Activated naive CD4-positive, alpha-beta T cell treated with Interleukin-2 at 50 U/mL for 16 hours (primary cell): Measurements from ENCODE around the gene PKMYT1.
A peak's percentile ranks its signal among the peaks of the same experiment; 100 is the strongest.

ENCODE experiments used
- DNase-seq: peaks from one replicate; pipeline ENCODE4 v3.0.0-alpha.2; 2020

The PKMYT1 gene

DNA sequence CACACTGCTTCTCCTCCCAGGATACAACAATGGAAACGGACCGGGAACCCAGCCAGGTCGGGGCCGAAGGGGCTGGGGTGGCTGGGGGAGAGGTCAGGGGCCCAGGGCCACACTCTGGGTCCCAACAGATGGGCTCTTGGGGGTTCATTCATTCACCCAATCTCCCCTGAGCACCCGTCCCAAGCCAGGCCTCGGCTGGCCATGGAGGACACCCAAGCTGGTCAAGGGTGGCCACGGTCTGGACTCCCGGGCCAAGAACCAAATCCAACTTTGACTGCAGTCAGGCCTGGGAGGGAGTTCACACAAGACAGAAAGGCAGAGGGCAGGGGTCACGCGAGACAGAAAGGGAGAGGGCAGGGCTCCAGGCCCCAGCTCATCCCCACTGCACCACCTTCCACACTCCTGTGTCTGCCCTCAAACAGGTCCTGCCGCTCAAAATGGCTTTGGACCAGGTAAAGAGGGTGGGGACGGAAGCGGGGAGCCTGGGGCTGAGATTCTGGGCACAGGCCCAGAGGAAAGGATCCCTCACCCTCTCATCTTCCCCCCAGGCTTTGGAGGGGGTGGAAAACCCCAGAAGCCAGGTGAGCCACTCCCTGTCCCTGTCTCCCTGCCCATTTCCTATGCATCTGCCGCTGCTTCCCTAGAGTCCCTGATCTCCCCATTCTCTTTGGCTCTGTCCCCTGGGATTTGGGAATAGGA lies 12.3 kb upstream of the PKMYT1 start:
- no peak for DNase-seq

DNA sequence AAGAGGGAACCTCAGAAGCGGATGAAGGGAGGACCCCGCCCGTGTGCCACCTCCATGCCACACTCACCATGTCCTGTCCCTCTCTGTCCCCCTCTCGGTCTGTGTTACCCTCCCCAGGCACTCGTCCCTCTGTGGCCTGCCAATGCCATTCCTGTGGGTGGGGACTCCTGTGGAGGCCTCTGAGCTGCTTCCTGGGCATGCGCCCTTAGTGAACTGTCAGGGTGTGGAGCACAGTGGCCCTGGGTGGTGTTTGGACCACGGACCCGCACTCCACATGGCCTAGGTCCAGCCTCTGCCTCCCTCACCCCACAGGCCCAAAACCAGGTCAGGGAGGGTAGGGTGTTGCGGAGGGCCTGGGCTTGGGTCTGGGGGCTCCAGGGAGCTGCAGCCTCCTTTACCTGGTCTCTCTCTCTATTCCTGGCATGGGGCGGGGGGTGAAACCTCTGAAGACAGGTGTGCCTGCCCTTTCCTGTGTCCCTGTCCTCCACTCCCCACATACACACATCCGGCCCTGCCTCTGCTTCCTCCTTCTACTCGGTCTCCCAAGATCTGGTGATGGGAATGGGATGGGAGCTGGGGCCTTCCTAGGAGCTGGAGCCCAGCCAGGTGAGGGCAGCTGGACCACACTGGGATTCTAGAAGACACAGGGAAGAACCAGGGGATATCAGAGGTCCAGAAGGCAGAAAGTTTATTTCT lies 11.5 kb upstream of the PKMYT1 start:
- DNase-seq: no peak

DNA sequence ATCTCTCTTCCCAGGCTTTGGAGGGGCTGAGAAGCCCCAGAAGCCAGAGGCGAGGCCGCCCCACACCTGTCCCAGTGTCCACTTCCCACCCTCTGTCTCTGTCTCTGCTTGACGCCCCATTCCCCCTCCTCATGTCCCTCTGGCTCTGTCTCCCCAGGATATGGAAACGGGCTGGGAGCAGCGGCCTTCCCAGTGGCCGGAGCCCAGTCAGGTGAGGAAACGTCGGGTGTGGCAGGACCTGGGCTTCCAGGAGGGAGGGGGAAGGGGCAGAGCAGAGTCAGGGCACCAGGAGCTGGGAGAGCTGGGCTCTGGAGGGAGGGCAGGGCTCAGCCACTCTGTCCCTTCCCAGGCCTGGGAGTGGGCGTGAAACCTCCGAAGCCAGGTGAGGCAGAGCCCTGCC lies 10.6 kb upstream of the PKMYT1 start:
- no peak for DNase-seq

DNA sequence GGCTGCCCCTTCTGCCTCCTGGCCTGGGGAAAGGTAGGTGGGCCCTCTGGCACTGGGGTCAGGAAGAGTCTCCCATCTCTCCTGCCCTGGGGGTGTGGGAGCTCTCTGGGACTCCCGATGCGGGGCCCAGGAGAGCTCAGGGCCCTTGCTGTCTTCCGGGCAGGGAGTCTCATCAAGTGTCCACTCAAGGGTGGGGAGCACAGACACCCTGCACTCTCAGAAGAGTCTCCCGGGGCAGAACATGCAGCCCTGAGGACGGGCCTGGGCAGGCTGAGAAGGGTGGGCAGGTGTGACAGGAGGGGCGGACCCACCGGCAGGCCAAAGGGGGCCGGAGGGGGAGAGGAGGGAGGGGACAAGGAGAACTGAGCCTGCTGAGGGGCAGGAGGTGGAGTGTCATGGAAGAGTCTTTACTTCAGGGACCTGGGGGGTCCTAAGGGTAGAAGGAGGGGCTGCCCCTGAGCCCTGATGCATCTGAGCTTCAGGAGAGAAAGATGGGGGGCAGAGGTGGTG lies 8.4 kb upstream of the PKMYT1 start:
- DNase-seq: no peak

DNA sequence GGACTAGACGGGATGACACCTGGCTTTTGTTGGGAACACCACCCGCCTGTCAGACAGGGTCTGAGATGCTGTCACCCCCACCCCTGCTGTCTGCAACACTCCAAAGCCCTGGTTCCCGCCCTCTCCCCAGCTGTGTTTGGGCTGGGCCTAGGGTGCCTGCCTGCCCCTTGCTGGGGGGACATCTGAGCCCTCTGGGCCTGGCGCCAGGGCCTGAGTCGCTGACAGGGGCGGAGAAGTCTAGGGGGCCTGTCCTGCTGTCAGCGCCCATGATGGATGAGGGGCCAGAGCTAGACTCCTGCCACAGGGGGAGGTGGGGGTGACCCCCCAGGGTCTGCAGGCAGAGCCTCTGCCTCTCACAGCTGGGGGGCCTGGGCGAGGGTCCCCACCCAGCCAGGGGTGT lies 7.6 kb upstream of the PKMYT1 start:
- DNase-seq: no peak

DNA sequence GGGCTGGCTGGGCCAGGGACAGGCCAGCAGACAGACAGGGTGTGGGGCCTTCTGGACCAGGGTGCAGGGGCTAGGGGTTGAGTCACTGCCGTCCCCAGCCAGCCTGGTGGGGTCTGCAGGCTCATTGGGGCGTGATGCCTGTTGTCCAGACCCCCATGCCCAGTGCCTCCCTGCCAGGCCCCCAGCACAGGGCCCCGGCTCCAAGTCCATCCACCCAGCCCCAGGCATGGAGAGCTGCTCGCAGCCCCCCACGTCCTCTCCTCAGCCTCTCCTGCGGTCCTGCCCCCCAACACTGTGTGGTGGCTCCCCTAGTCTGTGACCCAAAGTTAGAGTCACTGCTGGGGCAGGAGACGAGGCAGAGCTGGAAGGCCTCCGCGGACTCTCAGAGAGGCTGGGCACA lies 7.0 kb upstream of the PKMYT1 start:
- no peak for DNase-seq

DNA sequence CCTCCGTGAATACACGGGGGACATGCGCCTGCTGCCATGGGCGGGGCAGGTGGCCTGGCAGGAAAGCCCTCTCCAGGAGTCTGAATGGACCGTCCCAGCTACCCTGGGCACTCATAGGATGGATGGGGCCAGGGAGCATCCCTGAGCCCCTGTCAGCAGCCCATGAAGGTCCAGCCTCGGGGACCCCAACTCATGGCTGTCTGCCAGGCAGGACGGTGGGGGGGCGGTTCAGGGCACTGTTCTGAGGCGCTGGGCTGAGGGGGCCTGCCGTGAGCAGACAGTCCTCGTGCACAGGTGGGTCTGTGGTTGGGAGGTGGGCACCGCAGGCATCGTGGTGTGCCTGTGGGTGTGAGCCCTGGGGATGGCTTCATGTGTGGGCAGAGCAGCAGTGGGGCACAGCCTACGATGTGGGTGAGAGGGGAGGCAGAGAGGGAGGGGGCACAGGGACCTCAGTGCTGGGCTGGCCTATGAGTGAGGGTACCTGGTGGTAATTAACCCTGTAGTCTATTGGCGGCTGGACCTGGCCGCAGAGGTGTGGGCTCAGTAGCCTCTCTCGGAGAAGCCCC lies 6.5 kb upstream of the PKMYT1 start:
- DNase-seq: no peak

DNA sequence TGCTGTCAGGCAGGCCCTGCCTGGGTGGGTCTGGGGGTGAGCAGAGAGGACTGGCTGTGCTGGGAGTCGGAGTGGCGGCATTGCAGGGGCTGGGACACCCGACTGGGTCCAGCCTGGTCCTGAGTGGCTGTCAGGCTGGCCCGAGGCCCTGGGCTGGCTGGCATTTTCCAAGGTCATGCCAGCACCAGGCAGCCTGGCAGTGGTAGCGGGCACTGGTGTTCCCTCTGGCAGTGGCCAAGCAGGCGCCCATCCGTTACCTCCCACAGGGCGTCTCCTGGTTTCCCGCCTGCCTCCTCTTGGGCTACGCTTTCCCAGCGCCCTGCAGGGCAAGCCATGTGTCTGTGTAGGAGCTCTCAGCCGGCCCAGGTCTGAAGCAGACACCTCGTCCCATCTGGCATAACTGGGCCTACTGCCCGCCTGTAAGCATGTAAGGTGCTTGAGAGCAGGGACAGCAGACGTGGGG lies 5.7 kb upstream of the PKMYT1 start:
- no peak for DNase-seq

DNA sequence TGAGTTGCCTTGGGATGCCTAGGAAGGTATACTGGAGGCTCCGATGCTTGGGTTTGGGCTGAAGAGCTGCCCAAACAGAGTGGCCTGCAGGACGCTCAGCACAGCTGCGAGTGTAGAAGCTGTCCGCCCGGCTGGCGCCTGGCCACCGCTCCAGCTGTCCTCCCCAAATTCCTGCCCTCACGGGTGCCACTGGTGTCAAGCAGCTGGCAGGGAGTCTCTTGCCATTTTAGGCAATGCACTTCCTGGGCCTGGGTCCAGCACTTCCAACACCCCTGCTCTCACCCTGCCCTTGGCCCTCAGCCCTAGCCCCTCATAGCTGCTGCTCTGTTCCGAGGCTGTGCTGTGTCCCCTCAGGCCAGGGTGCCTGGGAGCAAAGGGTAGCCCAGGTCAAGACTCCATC lies 5.2 kb upstream of the PKMYT1 start:
- DNase-seq: no peak

DNA sequence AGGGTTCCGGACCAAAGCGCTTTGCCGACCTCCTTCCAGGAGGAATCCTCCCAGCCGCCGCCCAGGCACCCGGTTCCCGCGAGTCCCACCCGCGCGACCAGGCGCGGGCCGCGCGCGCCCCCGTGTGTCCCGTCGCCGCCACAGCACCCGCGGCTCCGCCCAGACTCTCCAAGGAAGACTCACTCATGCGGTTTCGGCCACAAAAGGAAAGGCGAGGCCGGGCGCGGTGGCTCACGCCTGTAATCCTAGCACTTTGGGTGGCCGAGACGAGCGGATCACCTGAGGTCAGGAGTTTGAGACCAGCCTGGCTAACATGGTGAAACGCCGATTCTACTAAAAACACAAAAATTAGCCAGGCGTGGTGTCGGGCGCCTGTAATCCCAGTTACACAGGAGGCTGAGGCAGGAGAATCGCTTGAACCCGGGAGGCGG lies 3.5 kb upstream of the PKMYT1 start:
- peak; percentile 76 for DNase-seq

DNA sequence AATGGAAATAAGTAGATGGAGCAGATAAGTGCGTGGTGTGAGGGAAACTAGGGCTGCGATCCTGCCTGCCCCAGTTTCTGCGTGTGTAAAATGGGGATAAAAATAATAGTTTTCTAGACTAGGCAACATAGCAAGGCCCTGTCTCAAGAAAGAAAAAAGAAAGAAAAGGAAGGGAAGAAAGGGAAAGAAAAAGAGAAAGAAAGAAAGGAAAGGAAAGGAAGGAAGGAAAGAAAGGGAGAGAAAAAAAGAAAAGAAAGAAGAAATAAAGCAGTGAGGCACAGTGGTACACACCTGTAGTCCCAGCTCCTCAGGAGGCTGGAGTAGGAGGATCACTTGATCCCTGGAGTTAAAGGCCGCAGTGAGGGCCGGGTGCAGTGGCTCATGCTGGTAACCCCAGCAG lies 2.2 kb upstream of the PKMYT1 start:
- DNase-seq: no peak

DNA sequence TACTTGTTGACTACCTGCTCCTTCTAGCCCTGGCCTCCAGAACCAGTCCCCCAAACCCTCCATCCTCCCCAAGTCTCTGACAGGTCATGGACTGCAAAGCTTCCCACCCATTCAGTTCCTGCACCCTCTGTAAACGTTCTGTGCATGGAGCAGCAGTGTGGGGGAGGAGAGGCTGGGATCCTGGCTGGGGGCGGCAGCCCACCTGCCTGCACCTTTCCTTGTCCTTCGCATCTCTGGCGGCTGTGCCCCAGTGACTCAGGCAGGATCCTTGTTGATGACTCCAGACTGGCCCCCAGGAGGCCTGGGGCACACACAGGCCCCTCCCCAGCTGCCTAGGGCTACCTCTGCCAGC lies 1.6 kb upstream of the PKMYT1 start:
- no peak for DNase-seq

DNA sequence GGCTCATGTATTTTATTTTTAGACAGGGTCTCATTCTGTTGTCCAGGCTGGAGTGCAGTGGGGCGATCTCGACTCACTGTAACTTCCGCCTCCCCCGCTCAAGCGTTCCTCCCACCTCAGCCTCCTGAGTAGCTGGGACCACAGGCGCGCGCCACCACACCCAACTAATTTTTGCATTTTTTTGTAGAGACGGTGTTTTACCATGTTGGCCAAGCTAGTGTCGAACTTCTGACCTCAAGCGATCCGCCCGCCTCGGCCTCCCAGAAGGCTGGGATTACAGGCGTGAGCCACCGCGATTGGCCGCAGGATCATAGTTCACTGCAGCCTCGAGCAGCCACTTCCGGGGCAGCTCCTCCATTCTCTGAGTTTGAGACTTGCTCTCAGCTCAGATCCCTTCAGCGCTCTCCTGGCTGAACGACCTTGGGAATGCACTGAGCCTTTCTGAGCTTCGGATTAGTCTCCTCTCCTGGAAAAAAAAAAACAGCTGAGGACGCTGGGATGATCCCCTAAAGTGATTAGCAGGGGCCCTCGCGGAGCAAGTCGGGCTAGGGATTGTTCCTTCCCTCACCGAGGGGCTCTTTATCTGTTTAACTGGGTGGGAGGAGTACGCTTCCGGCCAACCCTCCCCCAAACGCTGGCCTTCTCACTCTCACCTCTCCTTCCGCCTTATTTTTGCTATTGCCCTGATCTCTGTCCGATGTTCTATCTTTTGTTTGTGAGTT lies 1.1 kb upstream of the PKMYT1 start:
- DNase-seq: no peak

DNA sequence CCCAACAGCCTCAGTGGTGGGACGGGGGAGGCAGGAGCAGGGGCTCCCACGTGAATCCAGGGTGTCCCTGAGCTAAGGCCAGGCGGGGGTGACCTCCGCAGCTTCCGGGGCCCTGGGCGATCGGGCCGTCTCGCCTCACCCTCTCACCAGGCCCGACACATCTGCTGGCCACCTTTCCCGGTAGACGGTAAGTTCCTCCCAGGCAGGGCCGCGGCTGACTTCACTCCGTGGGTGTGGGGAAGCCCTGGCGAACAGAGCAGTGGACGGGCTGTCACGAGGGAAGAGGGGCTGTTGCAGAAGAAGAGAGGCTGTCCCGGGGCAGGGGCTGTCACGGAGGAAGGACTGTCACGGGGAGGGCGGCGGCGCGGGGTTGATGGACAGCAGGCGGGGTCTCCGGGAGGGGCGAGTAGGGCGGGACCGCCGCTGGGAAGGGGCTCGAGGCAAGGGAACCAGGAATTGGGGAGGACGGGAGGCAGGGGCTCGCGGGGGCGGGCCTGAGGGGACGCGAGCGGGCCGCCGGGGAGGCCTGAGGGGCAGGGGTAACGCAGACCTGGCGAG lies 498 bp downstream of the PKMYT1 start:
- DNase-seq: no peak

DNA sequence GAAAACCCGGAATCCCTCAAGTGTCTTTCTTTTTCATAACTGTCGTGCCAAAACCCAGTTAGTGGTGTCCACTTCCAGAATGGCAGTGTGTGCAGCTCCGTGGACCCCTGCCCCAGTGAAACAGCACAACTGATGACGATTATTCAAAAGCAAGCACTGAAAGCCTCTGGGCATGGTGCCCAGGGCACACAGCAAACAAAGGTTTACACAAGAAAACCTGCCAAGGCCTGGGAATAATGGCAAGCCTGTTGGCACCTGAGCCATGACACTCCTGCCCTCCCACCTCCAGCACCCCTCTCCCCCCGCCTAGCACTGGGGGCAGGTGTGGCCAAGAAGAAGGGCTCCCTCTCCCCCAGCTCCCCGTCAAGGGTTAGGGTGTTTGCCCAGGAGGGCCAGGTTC lies 2.8 kb downstream of the PKMYT1 start:
- no peak for DNase-seq

DNA sequence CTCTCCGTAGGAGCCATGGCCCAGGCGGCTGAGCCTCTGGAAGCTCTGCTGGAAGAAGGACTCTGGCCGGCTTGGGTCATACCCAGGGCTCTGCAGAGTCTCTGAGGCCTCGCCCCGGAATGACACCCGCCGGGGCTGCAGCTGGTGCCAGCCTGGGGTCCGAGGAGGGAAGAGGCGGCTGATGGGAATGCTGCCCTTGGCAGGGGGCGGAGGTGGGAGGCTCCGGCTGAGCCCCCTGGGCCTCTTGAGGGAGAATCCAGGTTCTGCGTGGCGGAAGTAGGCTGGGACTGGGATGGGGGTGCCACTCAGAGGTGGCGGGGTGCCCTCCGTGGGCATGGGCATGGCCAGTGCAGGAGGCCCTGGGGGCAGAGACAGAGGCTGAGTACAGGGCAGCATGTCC lies 3.6 kb downstream of the PKMYT1 start:
- DNase-seq: no peak

DNA sequence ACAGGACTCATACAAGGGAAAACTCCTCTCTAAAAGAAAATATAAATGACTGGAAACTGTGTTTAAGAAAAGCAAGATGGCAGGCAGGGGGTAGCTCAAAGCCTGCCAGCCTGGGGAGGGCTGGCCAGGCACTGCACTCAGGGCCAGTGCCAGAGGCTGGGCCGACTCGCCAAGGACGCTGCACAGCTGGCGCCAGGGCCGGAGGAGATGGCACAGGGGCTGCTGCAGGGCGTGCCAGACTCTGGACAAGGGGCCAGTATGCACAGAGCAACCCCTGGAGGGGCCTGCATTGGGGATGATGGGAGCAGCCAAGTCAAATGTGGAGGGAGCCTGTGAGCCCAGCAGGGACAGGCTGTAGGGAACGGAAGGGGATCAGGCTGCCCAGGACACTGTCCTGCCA lies 4.0 kb downstream of the PKMYT1 start:
- no peak for DNase-seq

DNA sequence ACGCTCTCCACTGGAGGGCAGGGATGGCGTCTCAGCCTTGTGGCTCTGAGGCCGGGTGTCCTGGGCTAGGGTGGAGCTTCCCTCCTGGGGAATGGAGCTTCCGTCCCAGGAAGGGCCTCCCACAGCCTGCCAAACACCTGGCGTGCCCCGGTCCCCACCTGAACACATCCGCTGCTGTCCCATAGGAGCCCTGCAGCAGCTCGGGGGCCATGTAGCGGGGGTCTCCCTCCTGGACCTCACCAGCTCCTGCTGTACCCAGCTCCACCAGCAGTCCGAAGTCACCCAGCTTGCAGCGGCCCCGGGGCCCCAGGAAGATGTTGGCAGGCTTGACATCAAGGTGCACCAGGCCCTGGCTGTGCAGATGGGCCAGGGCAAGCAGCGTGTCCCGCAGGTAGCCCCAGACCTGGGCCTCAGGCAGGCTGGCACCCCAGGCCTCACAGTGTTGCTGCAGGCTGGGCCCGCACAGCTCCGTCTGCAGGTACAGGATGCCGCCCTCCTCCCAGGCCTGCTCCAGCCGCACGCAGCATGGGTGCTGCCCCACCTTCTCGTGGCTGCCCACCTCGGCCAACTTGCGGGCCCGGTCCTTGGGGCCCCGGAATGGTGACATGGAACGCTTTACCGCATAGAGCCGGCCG lies 5.0 kb downstream of the PKMYT1 start:
- DNase-seq: no peak

DNA sequence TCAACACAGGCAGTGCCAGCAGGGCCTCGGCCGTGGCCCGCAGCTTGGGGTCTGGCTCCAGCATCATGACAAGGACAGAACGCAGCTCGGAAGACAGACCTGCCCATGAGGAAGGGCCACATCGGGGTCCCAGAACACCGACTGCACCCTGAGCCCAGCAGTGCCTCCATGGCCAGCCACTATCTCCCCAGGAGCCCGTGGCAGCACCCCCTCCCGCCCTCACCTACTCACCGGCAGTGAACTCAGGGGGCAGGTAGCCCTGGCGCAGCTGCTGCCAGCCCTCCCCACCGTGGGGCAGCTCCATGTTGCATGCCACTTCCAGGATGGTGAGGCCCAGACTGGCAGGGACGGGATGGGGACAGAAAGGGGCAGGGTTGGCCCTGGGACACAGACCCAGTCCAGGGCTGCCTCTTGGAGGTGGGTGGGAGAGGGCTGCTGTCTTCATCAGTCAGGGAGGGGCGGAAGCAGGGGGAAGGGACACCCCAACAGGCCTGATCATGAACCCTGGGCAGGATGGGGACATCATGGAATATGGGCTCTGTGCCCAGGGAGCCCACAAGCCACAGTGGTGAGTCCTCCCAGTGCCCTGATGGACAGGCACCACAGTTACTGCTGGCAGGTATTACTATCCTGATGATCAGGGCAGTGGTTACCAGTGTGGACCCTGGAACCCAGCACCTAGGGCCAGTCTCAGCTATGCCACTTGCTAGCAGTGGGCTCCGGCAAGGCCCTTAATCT lies 5.8 kb downstream of the PKMYT1 start:
- no peak for DNase-seq

DNA sequence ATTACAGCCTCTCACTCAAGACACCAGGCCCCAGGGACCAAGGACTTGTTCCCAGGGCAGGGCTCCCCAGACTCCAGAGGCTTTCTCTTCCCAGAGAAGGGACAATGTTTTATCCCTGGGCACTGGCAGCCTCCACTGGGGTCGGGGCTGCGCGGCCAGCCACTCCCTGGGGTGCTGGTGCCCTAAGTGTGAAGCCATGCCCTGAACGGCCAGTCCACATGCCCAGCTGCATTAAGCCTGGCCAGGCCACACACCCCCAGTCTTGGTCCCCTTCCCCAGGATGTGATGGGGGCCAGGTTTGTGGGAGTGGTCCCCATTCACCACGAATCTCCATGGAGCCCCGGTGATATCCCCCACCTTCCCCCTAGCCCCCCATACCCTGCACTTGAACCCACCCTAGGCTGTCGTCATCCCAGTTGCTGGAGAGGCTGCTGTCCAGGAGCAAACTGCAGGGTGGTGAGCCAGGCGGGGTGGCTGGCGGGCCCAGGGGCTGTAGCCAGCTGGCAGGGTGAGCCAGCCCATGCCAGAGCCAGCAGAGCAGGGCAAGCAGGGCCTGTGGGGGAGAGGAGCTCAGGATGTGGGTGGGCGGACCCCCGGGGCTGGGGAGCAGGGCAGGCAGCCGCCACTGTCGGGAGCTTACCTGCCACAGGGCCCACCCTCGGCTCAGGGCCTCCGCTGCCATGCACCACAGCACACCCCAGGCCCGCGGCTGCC lies 6.5 kb downstream of the PKMYT1 start:
- DNase-seq: no peak

DNA sequence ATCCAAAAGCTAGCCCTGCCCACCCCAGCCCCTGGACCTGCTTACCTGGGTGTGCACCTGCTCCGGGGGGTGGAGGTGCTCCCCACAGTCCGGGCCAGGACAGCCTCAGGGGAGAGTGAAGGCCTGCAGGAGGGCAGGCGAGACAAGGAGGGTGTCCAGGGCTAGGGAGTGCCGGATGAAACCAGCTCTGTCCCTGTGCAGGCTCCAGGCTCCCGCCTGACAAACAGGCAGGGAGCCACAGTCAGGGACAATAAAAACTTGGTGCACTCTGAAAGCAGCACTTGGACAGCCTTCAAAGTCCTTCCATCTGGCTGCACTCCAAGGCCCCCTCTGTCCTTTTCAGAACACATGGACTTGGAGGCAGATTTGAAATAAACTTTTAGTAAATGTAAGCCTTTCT lies 7.2 kb downstream of the PKMYT1 start:
- no peak for DNase-seq
